ENCODE measurements around the gene CHMP6. TPM values are rescaled to one million over a fixed set of nuclear protein-coding genes. Genes with fewer than 3 reads are reported as not detected.

CHMP6 gene
- total RNA-seq, 1 donor, result 21.4 TPM

DNA sequence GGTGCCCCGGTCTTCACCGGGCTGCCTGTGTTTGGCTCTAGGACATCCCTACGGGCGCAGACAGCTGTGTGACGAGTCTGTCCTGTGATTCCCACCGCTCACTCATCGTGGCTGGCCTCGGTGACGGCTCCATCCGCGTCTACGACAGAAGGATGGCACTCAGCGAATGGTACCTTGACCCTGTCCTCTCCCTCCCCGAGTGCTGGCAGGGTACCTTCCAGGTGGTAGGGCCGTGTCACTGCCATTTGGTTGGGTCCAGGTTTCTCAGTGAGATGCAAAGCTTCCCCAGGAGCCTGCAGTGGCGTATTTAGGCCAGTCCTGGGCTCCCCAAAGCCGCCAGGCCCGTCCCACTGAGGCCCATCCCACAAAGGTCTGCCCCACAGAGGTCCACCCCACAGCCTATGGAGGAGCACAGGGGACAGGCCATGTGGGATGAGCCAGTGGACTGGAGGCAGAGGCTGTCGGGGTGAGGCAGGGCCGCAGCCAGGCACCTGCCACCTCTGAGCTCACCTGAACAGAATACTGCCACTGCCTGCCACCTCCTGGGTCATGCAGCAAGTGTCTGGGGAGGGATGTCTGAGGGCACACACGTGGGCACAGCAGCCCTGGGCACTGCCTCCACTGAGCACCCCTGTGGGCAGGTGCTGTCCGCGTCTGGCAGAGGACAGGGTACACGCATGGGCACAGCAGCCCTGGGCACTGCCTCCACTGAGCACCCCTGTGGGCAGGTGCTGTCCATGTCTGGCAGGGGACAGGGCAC lies 31.4 kb upstream of the CHMP6 start:
- H4K20me1 ChIP-seq (ENCODE audit: insufficient read depth, low read length), result no peaks in the 10 kb centered on the region
- H3K4me2 ChIP-seq (ENCODE audit: insufficient read depth, low read length), result no peak overlapping the region
- H3K4me3 ChIP-seq (ENCODE audit: insufficient read depth, low read length), result no peak overlapping the region
- H3K4me1 ChIP-seq (ENCODE audit: insufficient read depth, low read length), result no peaks in the 10 kb centered on the region
- TF ChIP-seq, protein P1, sequence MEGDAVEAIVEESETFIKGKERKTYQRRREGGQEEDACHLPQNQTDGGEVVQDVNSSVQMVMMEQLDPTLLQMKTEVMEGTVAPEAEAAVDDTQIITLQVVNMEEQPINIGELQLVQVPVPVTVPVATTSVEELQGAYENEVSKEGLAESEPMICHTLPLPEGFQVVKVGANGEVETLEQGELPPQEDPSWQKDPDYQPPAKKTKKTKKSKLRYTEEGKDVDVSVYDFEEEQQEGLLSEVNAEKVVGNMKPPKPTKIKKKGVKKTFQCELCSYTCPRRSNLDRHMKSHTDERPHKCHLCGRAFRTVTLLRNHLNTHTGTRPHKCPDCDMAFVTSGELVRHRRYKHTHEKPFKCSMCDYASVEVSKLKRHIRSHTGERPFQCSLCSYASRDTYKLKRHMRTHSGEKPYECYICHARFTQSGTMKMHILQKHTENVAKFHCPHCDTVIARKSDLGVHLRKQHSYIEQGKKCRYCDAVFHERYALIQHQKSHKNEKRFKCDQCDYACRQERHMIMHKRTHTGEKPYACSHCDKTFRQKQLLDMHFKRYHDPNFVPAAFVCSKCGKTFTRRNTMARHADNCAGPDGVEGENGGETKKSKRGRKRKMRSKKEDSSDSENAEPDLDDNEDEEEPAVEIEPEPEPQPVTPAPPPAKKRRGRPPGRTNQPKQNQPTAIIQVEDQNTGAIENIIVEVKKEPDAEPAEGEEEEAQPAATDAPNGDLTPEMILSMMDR (IDR thresholded peaks at IDR 0.05; ENCODE audit: extremely low read depth, low read depth, low read length), result no peak
- no peak overlapping the region for H3K27ac ChIP-seq (ENCODE audit: low read depth, low read length)
- no peak for DNase-seq (ENCODE audit: insufficient read length, low spot score, missing footprints)
- H3K27me3 ChIP-seq (ENCODE audit: insufficient read depth, low read length), result no peaks in the 10 kb centered on the region
- H2AFZ ChIP-seq (ENCODE audit: low read length), result no peak overlapping the region
- peaks cover 2% of the 10 kb centered on the region for H3K36me3 ChIP-seq (ENCODE audit: insufficient read depth, low read length)
- H3K9me3 ChIP-seq (ENCODE audit: low read depth, low read length), result no peaks in the 10 kb centered on the region
- H3K79me2 ChIP-seq (ENCODE audit: insufficient read depth, low read length), result no peaks in the 10 kb centered on the region

DNA sequence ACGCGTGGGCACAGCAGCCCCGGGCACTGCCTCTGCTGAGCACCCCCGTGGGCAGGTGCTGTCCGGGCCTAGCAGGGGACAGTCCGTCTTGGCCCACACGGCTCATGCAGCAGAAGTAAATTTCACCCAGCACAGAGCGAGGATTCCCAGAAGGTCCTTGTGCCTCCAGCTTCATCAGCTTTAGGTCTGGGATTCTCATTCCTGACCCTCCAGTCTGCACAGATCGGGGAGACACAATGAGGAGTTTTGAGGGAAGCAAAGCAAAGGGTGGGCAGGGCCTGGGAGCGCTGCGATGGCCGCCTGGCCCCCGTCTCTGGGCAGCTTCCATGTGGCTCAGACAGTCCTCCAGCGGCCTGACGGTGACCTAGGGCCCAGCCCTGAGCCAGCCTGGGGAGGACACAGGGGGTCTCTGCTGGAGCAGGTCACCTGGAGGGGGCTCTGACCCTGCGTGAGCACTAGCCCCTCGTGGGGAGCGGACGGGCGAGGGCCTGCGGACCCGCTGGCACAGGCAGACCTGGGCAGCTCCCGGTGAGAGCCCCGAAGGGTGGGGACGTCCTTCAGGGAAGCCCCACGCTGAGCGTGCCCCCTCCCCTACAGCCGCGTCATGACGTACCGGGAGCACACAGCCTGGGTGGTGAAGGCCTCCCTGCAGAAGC lies 30.7 kb upstream of the CHMP6 start:
- Histone ChIP-seq H3K27ac (ENCODE audit: low read depth, low read length) (no peak overlapping the region), H3K4me2 (ENCODE audit: insufficient read depth, low read length) (no peak overlapping the region), H3K4me1 (ENCODE audit: insufficient read depth, low read length) (no peaks in the 10 kb centered on the region), H3K27me3 (ENCODE audit: insufficient read depth, low read length) (no peaks in the 10 kb centered on the region), H3K4me3 (ENCODE audit: insufficient read depth, low read length) (no peak overlapping the region), H2AFZ (ENCODE audit: low read length) (no peak overlapping the region), H3K79me2 (ENCODE audit: insufficient read depth, low read length) (no peaks in the 10 kb centered on the region), H3K9me3 (ENCODE audit: low read depth, low read length) (no peaks in the 10 kb centered on the region), H3K36me3 (ENCODE audit: insufficient read depth, low read length) (no peaks in the 10 kb centered on the region), H4K20me1 (ENCODE audit: insufficient read depth, low read length) (no peaks in the 10 kb centered on the region)
- TF ChIP-seq, protein P1 (IDR thresholded peaks at IDR 0.05; ENCODE audit: extremely low read depth, low read depth, low read length), result no peak
- DNase-seq (ENCODE audit: insufficient read length, low spot score, missing footprints), result peak; percentile 64

DNA sequence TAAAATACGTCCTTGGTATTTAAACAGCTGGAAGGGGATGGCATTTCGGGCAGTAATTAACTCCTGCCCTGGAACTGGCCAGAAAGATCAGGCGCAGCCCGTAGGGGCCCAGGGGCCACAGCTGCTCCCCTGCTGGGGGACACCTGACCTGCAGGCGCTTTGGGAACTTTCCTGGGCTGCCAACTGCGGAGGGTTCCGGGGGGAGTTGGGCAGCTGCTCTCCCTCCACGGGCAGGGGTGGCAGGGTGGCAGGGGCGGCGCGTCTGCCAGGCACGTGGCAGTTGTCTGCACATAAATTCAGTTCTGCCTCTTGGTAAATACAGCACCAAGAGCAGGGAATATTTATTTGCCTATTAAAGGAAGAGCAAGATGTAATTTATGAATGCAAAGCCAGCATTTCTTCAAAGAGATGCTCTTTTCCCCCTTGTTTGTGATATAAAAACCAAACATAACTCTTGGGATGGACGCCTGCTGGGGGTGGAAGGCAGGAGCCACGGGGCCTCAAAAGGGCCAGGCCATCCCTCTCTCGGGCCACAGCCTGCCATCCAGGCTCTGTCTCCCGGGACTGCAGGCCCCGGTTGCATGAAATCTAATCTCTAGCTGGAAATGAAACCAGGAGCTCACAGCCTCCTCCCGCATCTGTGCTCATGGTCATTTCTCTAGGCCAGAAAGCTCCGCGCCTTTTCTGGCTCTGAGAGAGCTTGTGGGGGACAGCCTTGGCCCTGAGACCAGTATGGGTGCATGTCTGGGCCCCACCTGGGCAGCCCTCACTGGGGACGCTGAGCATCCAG lies 29.9 kb upstream of the CHMP6 start:
- H3K36me3 ChIP-seq (ENCODE audit: insufficient read depth, low read length), result no peaks in the 10 kb centered on the region
- H3K4me2 ChIP-seq (ENCODE audit: insufficient read depth, low read length), result no peak overlapping the region
- TF ChIP-seq, protein P1 (IDR thresholded peaks at IDR 0.05; ENCODE audit: extremely low read depth, low read depth, low read length), result no peak
- no peaks in the 10 kb centered on the region for H3K9me3 ChIP-seq (ENCODE audit: low read depth, low read length)
- no peak overlapping the region for H2AFZ ChIP-seq (ENCODE audit: low read length)
- H3K4me1 ChIP-seq (ENCODE audit: insufficient read depth, low read length), result no peaks in the 10 kb centered on the region
- H3K27me3 ChIP-seq (ENCODE audit: insufficient read depth, low read length), result no peaks in the 10 kb centered on the region
- no peak overlapping the region for H3K27ac ChIP-seq (ENCODE audit: low read depth, low read length)
- no peaks in the 10 kb centered on the region for H3K79me2 ChIP-seq (ENCODE audit: insufficient read depth, low read length)
- H4K20me1 ChIP-seq (ENCODE audit: insufficient read depth, low read length), result no peaks in the 10 kb centered on the region
- H3K4me3 ChIP-seq (ENCODE audit: insufficient read depth, low read length), result no peak overlapping the region
- DNase-seq (ENCODE audit: insufficient read length, low spot score, missing footprints), result no peak
